Suppressor macrophage treated with lipopolysaccharide for 4 hours (primary cell): ENCODE data around the gene TMEM184B.
"Not testable (repeated sequence)": the region's sequence is repeated elsewhere in the genome, so short reads cannot be mapped to it uniquely, and the experiment has no call there.

Experiments used
- DNase-seq: peaks from one replicate; pipeline ENCODE4 v3.0.0-alpha.2; 2020

TMEM184B gene

DNA sequence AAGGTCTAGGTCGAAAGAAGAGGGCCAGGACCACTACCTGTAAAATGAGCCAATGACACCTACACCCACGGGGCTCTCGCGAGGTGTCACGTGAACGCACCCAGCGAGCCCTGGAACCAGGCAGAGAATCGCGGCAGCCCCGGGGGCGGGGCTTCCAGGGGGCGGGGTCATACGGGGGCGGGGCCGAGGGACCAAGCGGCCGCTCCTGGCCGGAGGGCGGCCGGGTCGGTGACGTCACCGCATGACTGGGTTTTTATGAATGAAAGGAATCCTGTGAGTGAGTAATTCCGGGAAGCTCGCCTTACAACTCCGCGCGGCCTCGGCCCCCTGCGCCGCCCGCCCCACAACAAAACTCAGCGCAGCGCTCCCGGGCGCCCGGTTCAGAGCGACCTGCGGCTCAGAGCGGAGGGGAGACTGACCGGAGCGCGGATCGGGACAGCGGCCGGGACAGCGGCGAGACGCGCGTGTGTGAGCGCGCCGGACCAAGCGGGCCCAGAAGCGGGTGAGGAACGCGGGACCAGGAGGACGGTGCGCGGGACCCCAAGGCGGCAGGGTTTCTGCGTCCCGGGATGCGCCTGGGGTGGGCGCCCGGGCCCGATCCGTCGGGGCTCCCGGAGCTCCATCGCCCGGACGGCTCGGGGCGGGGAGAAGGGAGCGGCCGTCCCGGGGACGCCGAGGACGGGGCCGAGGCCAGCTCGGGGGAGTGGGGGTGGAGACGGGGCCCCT, 70.9 kb downstream of the TMEM184B start, which contains the start of gene MAFF:
Gene MAFF, plus strand, starts transcription at position 284 of the 726 bp plus-strand sequence. CDS start 11,860 bp downstream, outside the sequence.
- peak; percentile 99 for DNase-seq

DNA sequence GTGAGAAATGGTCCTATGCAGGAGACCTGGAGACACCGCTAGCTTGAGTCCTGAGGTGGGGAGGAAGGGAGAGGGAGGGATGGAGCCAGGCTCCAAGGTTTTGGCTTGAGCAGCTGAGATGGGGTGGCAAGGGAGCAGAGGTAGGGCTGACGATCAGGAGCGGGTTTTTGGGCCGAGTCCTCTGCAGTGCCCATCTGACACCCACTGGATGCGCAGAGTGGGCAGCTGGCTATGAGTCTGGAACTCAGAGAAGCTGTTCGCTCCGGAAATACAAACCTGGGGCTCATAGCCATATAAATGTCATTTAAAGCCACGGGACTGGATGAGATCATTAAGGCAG, 71.5 kb downstream of the TMEM184B start:
- no peak for DNase-seq

DNA sequence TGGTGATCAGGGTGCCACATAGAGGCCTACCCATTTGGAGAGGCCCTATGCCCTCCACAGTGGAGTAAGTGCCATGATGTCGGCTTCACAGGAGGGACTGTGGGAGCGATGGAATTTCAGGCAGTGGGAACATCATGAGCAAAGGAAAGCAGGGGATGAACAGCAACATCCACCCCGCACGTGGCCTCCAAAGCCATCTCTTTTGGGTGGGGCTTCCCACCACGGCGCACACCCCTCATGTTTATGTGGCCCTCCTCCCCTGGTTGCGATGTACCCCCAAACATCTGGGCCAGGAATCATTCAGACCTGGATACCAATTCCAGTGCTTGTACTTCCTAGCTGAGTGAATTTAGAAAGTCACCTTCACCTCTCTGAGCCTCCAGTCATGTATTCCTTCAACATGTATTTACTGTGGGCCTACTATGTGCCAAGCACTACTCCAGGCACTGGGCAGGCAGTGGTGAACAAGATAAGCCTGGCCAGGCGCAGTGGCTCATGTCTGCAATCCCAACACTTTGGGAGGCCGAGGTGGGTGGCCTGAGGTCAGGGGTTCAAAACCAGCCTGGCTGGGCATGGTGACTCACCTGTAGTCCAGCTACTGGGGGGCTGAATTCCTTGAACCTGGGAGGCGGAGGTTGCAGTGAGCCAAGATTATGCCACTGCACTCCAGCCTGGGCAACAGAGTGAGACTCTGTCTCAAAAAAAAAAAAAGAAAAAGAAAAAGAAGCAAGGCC, 72.8 kb downstream of the TMEM184B start:
- no peak for DNase-seq

DNA sequence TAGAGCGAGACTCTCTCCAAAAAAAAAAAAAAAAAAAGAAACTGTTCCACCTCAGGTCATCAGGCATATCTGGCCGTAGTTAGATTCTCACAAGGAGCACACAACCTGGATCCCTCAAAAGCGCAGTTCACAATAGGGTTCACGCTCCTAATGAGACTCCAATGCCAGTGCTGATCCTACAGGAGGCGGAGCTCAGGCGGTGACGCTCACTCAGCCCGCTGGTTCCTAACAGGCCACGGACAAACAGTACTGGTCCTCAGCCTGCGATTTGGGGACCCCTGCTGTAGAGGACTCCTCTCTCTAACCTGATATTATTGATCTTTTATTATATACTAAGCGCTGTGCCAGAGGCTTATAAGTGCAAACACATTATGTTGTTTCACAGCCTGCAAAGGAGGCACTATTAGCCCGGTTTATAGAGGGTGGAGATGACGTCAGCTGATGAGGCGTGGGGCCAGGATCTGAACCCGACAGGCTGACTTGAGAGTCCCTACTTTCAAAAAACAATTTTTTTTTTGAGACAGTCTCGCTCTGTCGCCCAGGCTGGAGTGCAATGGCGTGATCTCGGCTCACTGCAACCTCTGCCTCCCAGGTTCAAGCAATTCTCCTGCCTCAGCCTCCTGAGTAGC, 75.9 kb downstream of the TMEM184B start:
- no peak for DNase-seq

DNA sequence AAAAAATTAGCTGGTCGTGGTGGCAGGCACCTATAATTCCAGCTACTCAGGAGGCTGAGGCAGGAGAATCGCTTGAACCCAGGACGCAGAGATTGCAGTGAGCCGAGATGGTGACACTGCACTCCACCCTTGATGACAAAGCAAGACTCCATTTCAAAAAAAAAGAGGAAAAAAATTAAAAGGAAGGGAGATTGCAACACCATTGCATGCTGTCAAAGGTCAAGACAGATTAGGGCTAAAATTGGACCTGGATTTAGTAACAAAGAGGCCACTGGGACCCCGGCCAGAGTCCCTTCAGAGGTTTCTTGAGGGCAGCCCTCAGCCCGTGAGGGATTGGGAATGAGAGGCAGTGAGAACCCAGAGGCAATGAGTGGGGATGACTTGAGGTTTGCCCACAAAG, 79.2 kb downstream of the TMEM184B start:
- peak; percentile 76 for DNase-seq

DNA sequence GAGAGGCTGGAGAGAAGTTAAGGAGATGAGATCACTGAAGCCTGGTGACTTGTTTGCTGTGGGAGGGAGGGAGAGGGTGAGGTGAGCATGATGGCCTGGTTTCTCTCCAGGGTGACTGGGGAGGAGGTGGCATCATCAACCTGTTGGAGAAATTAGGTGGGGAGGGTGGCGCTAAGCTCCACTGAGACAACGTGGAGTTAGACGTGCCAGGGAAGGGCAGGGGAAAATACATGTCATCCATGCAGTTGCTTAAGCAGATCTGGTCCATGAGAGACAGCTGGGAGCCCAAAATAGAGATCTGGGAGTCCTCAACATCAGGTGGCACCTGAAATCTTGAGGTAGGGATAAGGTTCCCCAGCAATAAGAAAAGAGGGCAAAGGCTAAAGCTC, 80.3 kb downstream of the TMEM184B start:
- no peak for DNase-seq

DNA sequence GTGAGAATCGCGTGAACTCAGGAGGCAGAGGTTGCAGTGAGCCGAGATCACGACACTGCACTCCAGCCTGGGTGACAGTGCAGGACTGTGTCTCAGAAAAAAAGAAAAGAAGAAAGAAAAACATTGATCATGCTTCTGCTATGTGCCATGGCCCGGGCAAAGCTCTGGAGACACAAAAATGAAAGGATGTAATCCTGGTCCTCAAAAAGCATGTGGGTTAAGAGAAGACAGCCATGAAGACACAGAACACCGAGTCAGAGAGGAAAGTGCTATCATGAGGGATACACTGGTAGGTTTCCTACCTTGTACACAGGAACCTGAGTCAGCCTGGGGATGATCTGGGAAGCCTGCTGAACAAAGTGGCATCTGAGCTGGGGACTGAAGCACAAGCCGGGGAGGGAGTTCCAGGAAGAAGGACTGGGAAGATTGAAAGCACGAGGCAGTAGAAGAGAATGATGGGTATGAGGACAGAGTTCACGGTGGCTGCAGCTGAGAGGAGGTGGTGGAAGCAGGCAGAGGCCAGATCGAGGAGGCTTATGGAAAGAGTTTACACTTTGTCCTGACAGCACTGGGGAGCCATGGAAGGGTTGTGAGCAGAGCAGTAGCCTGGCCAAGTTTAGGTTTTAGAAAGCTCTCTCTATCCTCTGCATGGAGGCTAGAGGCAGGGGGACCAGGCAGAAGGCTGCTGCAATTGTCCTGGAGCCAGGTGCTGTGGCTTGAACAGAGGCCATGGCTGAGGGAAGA, 80.9 kb downstream of the TMEM184B start:
- DNase-seq: no peak

DNA sequence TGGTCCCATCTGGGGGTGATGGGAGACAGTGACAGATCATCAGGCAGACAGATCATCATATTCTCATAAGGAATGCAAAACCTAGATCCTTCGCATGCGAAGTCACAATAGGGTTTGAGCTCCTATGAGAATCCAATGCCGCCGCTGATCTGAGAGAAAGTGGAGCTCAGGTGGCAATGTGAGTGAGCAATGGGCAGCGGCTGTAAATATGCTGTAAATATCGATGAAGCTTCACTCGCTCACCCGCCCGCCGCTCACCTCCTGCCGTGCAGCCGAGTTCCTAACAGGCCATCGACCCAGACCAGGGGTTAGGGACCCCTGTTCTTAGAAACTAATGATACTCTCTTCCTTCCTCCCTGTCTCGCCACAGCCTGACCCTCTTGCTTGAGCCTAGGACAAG, 81.8 kb downstream of the TMEM184B start:
- no peak for DNase-seq

DNA sequence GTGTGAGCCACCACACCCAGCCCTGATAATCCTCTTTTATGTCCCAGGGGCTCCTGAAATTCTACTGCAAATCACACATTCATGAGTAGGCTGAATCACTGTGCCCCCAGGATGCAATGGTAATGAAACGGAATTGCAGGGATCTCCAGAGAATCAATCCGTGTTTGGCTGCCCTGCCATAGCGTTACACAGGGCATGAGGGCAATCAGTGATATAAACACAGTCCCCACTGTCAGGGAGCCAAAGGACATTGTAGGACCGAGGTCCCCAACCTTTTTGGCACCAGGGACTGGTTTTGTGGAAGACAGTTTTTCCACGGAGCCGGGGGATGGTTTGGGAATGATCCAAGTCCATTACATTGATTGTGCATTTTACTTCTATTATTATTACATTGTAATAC, 82.2 kb downstream of the TMEM184B start:
- DNase-seq: no peak

DNA sequence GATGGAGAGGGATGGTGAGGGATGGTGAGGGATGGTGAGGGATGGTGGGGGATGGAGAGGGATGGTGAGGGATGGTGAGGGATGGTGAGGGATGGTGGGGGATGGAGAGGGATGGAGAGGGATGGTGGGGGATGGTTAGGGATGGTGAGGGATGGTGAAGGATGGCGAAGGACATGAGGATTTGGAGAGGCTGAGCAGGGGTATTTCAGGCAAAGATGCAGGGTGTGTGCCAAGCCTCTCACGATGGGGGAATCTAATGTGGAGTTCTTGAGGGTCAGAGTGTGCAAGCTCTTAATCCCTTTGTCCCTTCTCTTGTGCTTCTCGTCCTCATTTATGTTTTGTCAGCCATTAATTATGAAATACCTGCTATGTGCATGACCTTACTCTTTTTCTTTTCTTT, 83.7 kb downstream of the TMEM184B start:
- DNase-seq: no peak

DNA sequence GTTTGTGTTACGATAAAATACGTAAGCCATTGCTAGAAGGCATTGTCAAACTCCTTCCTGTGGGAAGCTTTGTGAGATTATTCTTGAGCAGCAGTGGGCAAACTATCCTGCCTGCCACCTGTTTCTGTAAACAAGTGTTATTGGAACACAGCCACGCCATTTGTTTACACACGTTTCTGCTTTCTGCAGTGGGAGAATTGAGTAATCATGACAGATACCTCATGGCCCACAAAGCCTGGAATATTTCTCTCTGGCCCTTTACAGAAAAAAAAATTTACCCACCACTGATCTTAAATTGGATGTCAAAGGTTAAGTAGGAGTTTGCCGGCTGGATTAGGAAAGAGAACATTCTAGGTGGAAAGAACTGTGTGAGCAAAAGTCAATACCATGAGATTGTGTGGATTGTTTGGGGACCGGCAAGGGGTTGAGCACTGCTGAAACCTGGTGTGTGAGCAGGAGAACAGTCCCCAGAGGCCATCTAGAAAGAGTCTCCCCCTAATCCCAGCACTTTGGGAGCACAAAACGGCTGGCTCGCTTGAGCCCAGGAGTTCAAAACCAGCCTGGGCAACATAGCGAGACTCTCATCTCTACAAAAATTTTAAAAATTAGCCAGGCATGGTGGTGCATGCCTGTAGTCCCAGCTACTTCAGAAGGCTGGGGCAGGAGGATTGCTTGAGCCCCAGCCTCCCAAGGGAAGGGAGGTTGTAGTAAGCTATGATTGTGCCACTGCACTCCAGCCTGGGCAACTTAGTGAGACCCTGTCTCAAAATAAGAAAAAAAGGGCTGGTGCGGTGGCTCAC, 85.2 kb downstream of the TMEM184B start:
- DNase-seq: no peak

DNA sequence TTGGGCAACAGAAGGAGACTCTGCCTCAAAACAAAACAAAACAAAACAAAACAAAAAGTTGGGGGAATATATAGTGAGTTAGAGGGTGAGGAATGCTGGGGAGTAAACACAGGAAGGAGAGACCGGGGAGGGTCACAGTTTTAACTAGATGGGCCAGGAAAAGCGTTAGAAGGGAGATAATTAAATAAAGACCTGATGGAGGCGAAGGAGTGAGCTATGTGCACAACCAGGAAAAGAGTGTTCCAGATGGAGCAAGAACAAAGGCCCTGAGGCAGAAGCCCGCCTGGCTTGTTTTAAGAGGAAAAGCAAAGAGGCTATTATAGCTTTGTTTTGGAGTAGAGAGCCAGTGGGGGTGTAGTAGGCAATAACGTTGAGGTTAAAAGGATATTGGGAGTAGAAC, 86.4 kb downstream of the TMEM184B start:
- no peak for DNase-seq

DNA sequence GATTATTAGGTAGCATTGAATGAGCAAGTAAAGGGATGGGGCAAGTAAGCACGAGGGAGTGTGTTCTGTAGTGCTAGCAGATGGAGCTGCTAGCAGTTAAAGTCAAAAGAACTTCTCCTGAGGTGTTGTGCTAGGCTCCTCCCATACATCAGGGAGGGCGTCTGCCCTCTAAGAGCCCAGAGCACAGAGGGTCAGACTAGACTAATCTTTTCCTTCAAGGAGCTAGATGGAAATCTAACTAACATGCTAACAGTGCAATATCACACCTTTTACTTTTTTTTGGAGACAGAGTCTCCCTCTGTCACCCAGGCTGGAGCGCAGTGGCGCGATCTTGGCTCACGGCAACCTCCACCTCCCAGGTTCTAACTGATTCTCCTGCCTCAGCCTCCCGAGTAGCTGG, 88.0 kb downstream of the TMEM184B start:
- DNase-seq: no peak

DNA sequence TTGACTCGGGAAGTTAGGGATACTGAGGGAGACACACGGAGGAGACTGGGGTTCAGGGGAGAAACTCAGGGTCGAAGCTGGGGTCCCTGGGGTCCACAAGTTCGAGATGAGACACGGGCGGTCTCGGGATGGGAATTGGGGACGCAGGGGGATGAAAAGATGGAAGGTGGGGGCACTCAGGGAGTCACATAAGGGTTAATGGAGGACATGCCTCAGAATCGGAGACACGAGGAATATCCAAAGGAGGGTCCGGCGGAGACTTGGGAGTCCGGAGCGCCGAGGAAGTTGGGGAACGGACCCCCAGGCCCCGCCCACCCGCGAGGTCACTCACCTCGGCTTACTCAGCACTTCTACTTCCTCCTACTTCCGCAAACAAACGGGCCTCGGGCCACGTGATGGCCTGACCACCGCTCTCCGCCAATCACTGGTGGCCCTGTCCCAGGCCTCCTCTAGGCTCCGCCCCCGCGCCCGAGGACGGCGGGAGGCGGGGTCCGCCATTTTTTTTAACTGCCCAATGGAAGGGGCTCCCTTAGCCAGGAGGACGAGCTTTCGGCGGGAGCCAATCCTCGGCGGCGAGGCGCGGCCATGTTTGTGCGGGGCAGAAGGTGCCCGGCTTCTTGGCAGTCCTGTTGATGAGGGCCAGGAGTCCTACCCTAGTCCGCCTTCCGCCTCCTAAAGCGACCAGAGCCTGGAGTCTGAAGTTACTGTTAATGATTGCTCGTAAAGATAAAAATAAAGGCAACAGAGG, 91.2 kb downstream of the TMEM184B start, which contains the start of gene PLA2G6:
Gene PLA2G6, minus strand, starts transcription at position 378 of the 748 bp plus-strand sequence. CDS start 12,404 bp downstream, outside the sequence.
- DNase-seq: peak; percentile 100

DNA sequence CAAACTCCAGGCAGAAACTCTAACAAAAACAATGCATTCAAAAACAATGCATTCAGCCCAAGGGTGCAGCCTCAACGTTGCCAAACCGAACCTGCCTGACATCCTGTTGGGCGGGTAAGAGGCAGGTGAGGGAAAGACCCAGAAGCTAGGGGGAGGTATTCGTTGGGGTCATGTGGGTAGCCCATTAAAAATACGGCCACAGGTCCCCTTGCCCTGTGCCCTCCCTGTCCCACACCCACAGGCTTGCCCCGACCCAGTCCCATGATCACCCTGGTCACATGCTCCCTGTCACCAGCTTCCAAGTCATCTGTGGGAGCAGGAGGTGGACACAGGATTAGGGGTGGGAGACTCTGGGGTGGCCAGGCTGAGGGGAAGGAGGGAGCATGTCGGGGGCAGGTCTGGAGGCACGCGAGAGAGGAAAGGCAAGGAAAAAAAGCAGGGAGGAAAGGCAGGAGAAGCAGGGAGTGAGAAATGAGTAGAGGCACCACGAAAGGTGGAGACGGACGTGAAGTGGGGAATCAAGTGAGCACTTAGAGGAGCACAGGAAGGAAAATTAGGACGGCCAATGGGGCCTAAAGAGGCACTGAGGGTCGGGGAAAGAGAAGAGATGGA, 91.9 kb downstream of the TMEM184B start:
- DNase-seq: peak; percentile 78

DNA sequence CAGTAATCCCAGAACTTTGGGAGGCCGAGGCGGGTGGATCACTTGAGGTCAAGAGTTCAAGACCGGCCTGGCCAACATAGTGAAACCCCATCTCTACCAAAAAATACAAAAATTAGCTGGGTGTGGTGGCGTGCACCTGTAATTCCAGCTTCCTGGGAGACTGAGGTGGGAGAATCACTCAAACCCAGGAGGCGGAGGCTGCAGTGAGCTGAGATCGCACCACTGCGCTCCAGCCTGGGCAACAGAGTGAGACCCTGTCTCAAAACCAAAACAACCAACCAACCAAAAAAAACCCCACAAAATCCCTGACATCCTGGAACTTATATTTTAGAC, 94.2 kb downstream of the TMEM184B start:
- not testable (repeated sequence) for DNase-seq

DNA sequence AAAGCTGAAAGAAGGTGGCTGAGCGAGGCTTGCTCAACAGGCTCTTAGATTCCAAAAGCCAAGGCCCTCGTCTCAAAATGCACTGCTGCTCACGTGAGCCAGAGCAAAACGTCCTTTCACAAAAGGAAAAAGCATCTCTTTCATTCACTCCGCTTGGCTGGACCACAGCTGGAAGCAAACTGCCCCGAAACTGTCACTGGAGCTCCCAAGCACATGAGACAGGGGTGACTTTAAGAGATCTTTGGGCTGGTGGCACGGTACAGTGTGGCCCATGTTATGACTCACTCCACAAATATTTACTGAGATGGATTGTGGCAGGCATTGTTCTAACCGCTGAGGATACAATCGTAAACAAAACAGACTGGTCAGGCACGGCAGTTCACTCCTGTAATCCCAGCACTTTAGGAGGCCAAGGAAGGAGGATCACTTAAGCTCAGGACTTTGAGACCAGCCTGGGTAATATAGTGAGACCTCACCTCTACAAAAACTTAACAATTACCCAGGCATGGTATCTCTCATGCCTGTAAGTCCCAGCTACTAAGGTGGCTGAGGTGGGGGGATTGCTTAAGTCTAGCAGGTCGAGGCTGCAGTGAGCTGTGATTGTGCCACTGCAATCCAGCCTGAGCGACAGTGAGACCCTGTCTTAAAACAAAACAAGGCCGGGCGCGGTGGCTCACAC, 94.7 kb downstream of the TMEM184B start:
- DNase-seq: no peak

DNA sequence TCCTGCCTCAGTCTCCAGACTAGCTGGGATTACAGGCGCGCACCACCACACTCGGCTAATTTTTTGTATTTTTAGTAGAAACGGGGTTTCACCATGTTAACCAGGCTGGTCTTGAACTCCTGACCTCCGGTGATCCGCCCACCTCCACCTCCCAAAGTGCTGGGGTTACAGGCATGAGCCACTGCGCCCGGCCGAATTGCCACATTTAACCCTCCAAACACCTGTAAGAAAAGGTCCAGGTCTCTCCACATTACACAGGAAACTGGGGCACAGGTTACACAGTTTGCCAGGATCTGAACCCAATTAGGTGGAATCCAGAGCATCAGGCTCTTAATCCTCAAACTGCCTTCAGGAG, 95.3 kb downstream of the TMEM184B start:
- not testable (repeated sequence) for DNase-seq

DNA sequence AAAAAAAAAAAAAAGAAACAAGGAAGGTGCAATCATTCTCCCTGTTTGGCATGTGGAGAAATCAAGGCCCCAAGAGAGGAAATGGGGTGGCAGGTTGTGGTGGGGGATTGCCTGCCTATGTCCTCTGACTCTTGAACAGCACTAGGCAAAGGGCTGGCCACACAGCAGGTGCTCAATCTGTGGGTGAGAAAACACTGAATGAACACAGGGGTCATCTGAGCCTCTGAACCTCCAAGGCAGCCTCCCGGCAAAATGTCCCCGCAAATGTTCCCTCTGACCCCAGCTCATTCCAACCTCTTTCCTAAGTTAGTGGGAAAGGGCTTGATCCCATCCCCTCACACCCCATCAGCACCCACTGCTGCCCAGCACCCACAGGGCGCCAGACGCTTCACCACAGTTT, 95.8 kb downstream of the TMEM184B start:
- no peak for DNase-seq

DNA sequence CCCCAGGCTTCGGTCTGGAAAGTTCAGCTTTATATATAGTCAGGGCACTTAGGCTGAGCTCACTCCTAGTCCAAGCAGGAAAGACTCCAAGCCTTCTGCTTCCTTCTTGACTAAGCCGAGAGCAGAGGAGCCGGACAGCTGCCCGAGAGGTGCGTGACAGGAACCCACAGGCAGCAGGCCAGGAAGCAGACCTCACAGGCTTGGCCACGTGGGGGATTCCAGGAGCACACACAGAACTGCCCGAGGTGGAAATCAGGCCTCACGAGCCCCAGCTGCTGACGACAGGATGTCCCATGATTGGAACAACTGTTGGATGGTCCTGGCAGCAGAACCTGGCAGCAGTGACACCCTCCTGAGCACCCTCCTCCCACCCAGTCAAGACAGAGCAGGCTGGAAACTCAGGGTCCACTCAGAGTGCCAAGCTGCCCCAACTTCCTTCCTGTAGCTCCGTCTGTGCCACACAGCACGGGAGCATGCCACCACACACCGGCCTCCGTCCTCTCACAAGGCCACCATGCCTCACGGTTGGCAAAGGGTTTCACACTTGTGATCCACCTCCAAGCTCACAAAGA, 96.6 kb downstream of the TMEM184B start:
- peak; percentile 85 for DNase-seq
